SH-SY5Y (cell line): Measurements from ENCODE around the gene GBX2.

ENCODE experiments used
- GATA2 ChIP-seq: IDR thresholded peaks from 2 replicates; pipeline ENCODE4 v1.6.1; 2011; ENCODE audit warnings: mild to moderate bottlenecking, low read depth, low read length
- GATA3 ChIP-seq: IDR thresholded peaks from 2 replicates; pipeline ENCODE4 v1.6.1; 2011; ENCODE audit warnings: low read depth, mild to moderate bottlenecking, low read length, moderate library complexity

The GBX2 gene

DNA sequence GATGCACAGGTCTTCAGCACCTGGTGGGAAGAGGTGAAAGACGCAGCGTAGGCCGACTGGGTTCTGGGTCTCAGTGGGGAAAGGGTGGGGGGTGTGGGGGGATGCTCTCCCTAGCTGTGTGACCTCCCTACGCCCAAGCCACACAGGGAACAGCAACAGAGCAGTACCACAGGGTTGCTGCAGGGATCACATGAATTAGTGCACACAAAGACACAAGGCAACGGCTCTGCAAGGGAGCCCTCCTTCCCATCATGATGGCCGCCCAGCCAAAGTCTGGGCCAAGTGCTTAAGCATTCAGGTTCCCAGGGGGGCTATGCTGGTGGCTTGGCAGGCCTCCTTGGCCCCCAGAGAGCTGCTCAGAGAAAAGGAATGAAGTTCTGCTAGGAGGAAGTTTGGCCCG lies 28.2 kb upstream of the GBX2 start:
- no peak for TF ChIP-seq GATA3
- no peak for TF ChIP-seq GATA2

DNA sequence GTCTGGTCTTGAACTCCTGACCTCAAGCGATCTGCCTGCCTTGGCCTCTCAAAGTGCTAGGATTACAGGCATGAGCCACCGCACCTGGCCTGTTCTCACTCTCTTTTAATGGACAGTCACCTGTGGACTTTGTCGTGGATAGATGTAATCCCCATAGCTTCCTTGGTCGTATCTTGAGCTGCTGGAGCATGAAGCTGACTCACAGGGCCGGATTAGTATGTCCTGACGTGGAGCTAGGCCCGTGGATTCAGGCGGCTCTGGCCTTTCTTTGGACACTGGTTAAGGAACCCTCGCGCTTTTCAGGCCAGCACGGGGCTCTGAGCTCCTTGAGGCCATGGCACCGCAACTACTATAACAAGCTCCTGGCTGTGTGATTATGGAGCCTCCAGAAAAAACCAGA lies 27.5 kb upstream of the GBX2 start:
- TF ChIP-seq GATA3 = no peak
- no peak for TF ChIP-seq GATA2

DNA sequence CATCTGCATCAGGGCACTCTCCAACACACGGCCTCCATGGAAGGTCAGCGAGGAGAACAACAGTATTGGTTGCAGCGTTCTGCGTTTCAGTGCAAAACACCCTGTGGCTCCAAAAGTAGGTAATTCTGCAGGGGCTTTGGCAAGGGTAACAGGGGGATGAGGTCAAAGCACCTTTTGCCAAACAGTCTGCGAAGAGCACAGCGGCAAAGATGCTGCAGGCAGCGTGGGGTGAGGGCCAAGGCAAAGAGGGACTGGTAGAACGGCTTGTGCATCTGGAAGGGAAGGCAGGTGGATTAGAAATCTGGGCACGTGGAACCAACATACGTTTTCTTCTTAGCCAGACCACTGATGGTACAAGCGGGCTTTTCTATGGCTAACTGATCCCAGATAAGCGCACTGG lies 26.6 kb upstream of the GBX2 start:
- no peak for TF ChIP-seq GATA3
- TF ChIP-seq GATA2 = no peak

DNA sequence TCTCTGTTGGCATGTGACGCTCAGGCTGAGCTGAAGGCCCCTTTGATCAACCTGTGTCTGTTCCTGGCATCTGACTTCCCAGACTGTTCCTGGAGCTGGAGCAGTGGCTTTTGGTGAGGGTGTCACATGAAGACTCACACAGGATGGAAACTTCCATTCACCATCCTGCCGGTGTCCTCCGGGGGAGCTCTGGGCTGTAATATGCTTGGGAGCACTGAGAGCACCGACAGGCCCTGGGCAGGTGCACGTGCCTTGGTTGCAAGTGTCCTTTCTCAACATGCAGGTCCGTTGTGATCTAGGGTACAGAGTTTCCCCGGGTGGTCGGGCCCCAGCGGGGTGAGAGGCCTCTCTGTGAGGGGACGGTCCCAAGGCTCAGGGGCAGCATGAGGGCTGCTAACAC lies 24.8 kb upstream of the GBX2 start:
- no peak for TF ChIP-seq GATA3
- TF ChIP-seq GATA2 = no peak

DNA sequence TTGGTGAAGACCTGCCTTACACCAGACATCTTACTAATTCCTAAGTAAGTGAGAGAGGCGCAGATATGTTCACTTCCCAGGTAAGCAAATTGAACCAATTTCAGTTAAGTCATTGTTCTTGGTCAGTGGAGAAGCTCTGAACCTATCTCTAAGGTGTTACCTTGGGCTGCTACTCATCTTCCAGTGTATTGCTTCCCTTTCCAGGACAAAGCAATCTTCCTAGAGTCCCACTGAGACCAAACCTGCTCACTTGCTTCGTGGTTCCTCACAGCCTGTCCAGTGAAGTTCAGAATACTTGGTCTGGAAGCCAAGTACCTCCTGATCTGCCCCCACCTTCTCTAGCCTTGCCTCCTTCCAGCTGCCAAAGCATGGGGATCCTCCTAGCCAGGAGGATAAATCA lies 22.5 kb upstream of the GBX2 start:
- no peak for TF ChIP-seq GATA2

DNA sequence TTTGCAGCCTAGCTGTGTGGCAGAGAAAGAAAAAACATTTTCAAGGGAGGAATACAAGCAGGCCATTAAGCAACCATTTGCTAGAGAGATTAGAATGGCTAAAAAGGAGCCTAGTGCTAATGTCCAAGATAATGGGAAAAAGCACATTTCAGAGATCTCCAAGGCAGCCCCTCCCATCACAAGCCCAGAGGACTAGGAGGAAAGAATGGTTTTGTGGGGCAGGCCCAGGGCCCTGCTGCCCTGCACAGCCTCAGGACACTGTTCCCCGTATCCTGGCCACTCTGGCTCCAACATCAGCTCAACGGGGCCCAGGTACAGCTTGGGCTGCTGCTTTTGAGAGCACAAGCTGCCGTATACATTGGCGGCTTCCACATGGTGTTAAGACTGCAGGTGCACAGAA lies 16.5 kb upstream of the GBX2 start:
- TF ChIP-seq GATA2 (no peak), GATA3 (no peak)

DNA sequence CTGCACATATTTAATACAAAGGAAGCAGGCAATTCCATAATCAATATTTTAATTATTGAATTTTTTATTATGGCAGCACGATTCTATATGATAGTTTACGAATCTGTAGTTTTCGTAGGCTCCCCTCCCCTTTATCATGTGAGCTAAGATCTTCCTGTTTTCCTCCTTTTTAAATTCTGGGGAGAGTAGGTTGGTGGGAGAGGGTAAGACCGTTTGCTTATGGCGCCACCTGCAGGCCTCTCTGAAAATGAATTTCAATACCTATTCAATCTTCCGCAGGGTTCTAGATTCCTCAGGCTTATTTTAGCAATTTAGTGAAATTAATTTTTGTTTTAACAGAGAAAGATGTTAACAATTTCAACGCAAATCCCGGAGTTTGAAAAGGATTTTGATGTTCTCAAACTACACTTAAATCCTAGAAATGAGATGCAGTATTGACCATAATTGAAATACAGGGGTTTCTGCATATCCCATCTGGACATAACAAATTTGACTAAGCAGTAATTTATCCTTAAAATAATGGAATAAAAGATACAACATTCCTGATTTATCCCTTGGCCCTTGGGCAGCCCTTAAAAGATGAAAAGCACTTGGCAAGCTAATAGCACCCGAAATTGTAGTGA lies 12.8 kb upstream of the GBX2 start:
- TF ChIP-seq GATA3 (no peak), GATA2 (no peak)

DNA sequence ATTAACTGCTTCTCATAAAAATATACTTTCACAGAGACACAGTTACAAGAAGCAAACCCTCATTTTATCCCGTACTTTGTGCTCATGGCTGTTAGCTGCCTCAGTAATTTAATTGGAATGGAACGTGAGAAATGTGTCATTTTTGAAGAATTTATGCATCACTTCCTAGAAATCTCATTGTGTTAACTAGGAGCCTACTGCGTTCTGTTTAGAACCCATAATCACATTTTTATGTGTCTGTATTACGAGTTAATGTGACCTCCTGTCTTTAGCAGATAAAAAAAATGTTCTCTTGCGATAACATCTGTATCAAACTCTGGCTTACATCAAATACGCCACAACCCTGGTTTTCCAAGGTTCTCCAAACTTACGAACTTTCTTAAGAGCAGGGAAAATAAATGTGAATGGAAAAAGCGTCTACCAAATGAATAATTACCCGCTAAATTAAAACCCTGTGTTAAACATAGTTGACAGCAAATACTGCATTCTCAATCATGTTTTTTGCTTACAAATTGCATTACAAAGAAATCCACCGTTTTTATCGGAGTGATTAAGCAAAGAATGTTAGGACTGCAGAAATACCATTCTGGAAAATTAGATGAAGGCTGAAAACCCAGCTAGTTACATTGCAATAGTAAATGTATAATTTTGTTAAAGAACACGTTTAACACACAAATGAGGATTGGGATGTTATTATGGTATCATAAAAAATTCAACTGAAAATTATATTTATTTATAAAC lies 12.1 kb upstream of the GBX2 start:
- TF ChIP-seq GATA3 = peak; percentile 66; the same call in 1 of the 2 replicates
- peak; percentile 30; the same call in 1 of the 2 replicates for TF ChIP-seq GATA2

DNA sequence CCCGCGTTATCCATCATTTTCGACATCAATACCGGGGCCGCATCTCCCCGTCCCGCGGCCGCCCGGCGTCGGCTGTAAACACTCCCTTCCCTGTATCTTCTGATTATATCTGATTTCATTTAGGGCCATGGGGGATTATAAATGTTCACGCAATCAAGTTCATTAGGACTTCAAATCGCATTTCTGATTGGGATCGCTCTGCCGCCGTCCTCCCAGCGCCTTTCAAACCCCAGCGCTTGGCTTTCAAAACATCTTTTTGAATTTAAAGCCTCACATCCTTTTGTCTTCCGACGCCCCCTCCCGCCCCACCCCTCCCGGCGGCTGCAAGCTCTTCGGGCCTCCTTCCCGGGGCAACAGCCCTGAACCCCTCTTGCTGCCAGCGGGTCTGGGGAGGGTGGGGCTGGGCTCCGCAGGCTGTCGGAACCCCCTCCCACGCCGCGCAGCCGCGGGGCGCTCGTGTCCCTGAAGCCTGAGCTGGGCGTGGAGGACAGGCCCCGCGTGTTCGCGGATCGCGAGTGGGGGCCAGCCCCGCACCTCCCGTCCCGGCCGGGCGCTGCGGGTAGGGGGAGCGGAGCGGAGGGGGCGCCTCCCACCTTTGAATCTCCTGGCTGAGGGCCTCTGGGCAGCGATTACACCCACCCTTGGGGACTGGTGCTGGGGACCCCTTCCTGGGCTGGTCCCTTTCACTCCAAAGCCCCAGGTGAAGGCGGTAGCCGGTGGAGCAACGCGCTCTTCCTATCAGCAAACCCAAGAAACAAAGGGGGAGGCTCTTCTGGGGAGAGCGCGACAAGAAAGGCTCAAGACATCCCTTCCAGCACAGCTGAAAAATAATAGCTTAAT lies 11.3 kb upstream of the GBX2 start:
- TF ChIP-seq GATA3 = no peak
- TF ChIP-seq GATA2 = no peak; the same call in 1 of the 2 replicates

DNA sequence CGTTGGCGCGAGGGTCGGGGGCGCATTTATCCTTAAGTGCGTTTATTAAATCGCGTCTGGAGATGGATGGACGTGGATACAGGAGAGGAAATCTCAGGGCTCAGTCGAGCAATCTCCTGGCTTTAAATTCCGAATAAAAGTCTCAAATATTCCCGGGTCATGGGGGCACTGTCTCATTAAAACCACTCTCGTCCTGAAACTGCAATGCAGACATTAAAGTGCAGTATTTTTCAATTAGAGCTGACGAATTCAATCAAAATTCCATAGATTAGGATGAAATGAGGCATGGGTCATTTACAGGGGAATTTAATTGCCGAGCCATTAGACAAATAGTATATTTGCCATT lies 10.7 kb upstream of the GBX2 start:
- no peak for TF ChIP-seq GATA2
- no peak for TF ChIP-seq GATA3

DNA sequence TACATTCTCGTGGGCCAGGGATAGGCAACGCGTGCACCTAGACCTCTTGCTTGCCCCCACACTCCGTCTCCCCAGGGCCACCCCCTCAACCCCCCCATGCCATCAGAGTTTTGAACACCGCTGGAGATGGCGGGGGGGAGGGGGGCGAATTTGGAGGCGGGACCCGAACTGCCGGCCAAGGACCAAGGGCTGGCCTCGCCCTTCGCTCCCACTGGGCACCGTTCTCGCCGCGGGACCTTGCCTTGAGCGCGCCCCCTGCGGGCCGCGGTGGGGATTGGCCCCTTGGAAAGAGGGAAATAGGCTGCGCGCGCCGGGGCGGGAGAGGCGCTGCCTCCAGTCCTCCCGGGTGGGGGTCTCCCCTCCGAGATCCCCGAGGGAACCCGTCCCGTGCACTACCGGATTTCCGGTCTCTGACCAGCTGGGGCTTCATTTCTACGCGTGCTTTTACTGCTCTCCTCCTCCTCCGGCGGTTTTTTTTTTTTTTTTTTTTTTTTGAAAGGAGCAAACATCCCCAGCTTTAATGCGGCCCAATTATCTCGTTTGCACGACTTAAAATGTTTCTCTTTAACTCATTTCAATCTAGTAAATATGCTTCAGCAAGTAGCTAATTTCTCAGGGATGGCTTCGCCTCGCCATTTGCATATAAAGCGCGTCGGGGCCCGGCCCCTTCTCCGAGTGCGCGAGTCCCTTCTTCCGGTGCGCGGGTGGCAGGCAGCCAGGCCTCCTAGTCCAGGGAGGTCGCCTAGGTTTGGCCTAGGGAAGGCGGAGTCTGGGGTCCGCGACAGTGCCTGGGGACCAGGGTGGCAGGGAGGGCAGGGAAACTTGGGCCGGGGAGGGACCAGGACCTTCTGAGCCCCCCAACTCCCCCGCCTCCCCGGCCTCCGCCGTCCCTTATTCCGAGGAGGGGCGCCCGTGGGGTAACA lies 10.0 kb upstream of the GBX2 start:
- no peak for TF ChIP-seq GATA2
- no peak for TF ChIP-seq GATA3

DNA sequence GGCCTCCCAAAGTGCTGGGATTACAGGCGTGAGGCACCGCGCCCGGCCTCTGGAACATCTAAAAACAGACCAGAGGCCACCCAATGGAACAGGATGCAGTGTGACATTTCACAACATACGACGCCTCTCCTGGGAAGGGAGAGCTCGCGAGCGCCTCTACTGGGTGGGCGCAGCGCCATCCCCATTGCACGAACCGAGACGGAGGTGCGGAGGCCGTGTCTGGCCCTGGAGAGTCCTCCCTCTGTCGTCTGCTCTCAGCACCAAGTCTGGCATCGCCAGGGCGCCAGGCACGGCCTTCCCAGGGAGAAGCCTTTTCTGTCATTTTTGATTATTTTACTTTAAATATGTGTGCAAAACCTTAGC lies 9.4 kb upstream of the GBX2 start:
- TF ChIP-seq GATA3 = no peak
- TF ChIP-seq GATA2 = no peak

DNA sequence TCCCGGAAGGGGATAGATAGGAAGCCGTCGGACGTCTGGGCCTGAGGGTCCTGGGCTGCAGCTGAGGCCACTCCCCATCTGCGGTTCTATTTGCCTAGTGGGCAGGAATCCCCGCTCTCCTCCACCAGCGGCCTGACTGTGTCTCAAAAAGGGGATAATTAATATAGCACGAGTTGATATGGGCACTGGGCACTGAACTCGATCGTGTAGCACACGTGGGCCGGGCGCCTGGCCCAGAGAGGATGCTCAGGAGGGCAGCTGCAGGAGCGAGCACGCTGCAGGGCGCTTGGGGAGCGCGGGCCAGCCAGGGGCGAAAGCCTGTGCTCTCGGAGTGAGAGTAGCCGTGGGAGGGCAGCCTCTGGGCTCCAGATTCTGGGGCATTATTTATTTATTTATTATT lies 8.8 kb upstream of the GBX2 start:
- no peak for TF ChIP-seq GATA2
- no peak for TF ChIP-seq GATA3

DNA sequence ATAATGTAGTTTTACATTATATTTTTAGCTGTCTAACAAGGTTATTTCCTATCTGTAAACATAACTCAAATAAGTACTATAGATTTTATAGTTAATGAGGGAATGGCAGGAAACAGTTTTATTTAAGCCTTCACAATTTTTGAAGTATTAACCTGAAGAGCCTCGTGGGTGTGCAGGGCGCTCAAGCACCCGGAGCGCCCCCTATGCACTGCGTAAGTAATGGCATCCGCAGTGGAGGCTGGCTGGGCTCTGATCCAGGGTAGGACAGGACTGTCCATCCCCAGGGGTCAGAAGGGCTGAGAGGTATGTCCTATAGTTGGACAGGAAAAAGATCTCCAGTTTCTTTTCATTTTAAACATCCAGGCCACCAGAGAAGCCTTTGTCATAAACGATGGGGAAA lies 8.2 kb upstream of the GBX2 start:
- no peak for TF ChIP-seq GATA2
- no peak for TF ChIP-seq GATA3
